IPS-15b (cell line): ENCODE data around the gene ANKRD27.

Experiments
- H3K27me3 ChIP-seq: one replicate; pipeline ENCODE4 v1.6.1; 2013; ENCODE audit warnings: low read length; ENCODE audit not compliant: control insufficient read depth, insufficient read depth
- H3K36me3 ChIP-seq: one replicate; pipeline ENCODE4 v1.6.1; 2013; ENCODE audit warnings: low read length; ENCODE audit not compliant: control insufficient read depth, insufficient read depth
- H3K4me1 ChIP-seq: one replicate; pipeline ENCODE4 v1.6.1; 2013; ENCODE audit warnings: mild to moderate bottlenecking, low read length; ENCODE audit not compliant: control insufficient read depth, insufficient read depth
- H3K4me3 ChIP-seq: one replicate; pipeline ENCODE4 v1.5.1; 2013; ENCODE audit warnings: low read depth, low read length
- H3K9ac ChIP-seq: one replicate; pipeline ENCODE4 v1.6.1; 2013; ENCODE audit warnings: low read depth, mild to moderate bottlenecking, low read length
- H3K9me3 ChIP-seq: one replicate; pipeline ENCODE4 v1.6.1; 2013; ENCODE audit warnings: mild to moderate bottlenecking, low read length; ENCODE audit not compliant: control insufficient read depth, insufficient read depth

ANKRD27 gene

DNA sequence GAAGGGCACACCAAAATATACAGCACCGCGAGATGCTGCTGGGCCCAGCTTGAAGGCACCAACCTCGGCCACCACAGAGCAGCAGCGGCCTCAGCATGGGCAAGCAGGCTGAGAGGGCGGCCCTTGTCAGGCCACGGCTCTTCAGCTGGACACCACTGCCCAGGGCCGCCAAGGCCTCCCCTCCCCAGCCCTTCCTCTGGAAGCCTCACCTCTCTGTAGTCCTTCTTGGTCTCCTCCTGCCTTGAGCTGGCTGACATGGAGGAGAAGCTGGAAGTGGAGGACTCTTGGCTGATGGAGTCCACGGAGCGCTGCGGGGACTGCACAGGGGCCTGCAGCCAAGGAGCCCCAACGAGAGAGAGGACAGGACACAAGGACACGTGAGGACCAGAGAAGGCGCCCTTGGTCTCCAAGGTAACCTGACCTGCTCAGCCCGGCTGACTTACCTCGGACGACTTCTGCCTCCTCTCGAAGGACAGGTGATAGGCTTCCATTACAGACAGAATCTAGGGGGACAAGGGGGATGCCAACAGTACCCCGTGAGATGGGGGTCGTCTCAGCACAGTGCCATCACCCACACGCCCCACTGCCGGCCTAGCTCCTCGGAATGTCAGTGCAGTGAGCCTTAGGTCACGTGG lies 55.8 kb downstream of the ANKRD27 start:
- H3K4me1 ChIP-seq = no peaks in the 10 kb centered on the region
- H3K27me3 ChIP-seq = no peaks in the 10 kb centered on the region
- H3K36me3 ChIP-seq = peaks cover 54% of the 10 kb centered on the region
- no peak overlapping the region for H3K4me3 ChIP-seq
- H3K9me3 ChIP-seq = no peaks in the 10 kb centered on the region
- H3K9ac ChIP-seq = no peak overlapping the region

DNA sequence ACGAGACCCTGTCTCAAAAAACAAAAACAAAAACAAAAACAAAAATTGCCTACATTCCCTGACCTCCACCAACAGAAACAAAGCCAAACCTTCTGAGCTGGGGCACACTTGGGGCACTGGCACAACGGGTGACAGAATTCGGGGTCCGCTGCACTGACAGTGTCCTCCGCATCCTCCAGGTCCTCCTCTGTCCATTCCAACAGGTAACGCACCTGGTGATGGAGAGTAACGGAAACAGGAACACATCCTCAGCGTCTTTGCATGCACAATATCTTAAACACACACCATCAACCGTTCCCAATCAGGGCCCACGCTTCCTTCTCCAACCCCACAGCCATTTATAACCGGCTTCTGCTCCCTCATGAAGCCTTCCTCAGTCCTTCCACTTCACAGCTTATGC lies 59.4 kb downstream of the ANKRD27 start:
- no peaks in the 10 kb centered on the region for H3K4me1 ChIP-seq
- H3K9ac ChIP-seq = no peak overlapping the region
- no peak overlapping the region for H3K4me3 ChIP-seq
- H3K9me3 ChIP-seq = no peaks in the 10 kb centered on the region
- H3K36me3 ChIP-seq = peaks cover 43% of the 10 kb centered on the region
- H3K27me3 ChIP-seq = no peaks in the 10 kb centered on the region

DNA sequence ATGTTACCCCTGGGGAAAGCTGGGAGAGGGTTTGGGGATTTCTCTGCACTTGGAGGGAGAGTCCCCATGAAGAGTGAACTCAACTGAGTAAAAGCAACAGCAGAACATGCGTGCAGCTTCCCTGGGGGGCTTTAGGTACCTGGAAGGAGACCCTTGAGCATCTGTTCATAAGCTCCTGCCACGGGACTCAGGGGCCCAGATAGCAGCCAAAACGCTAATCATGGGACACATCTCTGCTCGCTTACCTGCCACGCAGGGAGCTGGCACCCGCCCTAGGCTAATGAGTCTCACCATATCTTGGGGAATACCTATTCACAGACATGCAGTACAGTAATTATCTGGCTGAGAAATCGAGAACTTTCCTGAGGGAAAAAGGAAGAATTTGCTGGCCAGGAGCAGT lies 60.1 kb downstream of the ANKRD27 start:
- no peaks in the 10 kb centered on the region for H3K27me3 ChIP-seq
- H3K4me3 ChIP-seq = no peak overlapping the region
- H3K9me3 ChIP-seq = no peaks in the 10 kb centered on the region
- peaks cover 43% of the 10 kb centered on the region for H3K36me3 ChIP-seq
- H3K4me1 ChIP-seq = no peaks in the 10 kb centered on the region
- no peak overlapping the region for H3K9ac ChIP-seq

DNA sequence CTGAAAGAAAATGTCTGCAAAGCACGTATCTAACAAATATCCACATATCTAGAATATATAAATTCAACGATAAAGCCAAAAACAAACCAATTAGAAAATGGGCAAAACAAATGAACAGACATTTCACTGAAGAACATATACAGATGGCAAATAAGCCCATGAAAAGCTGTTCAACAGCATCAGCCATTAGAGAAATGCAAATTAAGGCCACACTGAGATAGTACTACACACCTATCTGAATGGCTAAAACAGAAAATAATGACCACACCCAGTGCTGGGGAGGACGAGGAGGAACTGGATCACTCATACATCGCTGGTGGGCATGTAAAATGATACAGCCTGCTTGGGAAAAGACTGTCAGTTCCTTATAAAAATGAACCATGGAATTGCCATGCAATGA lies 62.0 kb downstream of the ANKRD27 start:
- H3K4me3 ChIP-seq = no peak overlapping the region
- H3K9ac ChIP-seq = no peak overlapping the region
- H3K9me3 ChIP-seq = no peaks in the 10 kb centered on the region
- peaks cover 31% of the 10 kb centered on the region for H3K36me3 ChIP-seq
- H3K4me1 ChIP-seq = no peaks in the 10 kb centered on the region
- H3K27me3 ChIP-seq = no peaks in the 10 kb centered on the region

DNA sequence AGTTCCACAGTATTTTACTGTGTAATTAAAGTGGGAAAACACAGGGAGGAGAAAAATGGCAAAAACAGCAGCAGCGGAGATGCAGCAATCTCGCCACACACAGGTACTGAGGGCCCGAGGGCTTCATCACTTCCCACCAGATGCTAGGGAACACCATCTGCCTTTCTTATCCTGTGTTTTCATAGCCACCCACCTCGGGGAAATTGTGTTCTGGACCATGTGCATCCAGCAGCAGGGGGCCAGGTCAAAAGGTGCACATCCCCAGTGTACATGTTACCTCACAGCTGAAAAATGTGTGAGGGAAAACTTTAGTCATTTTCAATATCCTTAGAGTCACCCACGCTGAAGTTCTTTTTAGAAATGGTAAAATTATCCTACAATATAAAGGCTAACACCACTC lies 63.8 kb downstream of the ANKRD27 start:
- H3K9me3 ChIP-seq = no peaks in the 10 kb centered on the region
- H3K36me3 ChIP-seq = peaks cover 36% of the 10 kb centered on the region
- H3K4me1 ChIP-seq = no peaks in the 10 kb centered on the region
- no peak overlapping the region for H3K9ac ChIP-seq
- no peak overlapping the region for H3K4me3 ChIP-seq
- no peaks in the 10 kb centered on the region for H3K27me3 ChIP-seq

DNA sequence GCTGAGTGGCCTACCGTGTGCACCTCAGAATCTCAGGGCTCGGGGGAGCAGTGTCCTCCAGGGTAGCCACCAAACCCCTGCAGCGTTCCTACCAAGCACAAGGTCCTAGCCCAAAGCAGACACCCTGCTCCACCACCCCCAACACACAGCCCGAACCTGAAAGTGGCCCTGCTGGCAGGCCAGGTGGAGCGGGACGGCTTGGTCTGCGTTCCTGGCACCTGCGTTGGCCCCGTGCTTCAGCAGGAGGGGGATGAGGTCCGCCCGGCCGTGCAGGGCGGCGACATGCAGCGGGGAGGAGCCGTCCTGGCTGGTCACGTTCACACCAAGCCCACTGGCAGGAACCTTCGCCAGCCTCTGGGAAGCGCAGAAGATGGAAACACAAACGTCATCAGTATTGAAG lies 67.5 kb downstream of the ANKRD27 start:
- peaks cover 32% of the 10 kb centered on the region for H3K36me3 ChIP-seq

DNA sequence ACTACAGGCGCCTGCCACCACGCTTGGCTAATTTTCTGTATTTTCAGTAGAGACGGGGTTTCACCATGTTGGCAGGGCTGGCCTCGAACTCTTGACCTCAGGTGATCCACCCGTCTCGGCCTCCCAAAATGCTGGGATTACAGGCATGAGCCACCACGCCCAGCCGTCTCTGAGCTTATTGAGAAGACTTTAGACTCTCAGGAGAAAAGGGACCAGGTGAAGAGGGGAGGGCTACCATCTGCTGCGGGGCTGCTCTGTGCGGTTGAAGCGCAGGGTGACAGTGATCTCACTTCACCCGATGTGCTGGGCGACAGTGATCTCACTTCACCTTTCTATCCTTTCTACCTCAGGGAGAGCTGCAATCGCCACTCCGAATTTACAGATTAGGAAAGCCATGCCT lies 68.7 kb downstream of the ANKRD27 start:
- Histone ChIP-seq H3K9ac (no peak overlapping the region), H3K4me3 (no peak overlapping the region), H3K9me3 (no peaks in the 10 kb centered on the region), H3K36me3 (peaks cover 33% of the 10 kb centered on the region), H3K4me1 (no peaks in the 10 kb centered on the region), H3K27me3 (no peaks in the 10 kb centered on the region)

More for the DNA sequence above, 67.5 kb downstream of the ANKRD27 start:
- H3K9ac ChIP-seq = no peak overlapping the region
- H3K27me3 ChIP-seq = no peaks in the 10 kb centered on the region
- H3K4me1 ChIP-seq = no peaks in the 10 kb centered on the region
- no peak overlapping the region for H3K4me3 ChIP-seq
- no peaks in the 10 kb centered on the region for H3K9me3 ChIP-seq

DNA sequence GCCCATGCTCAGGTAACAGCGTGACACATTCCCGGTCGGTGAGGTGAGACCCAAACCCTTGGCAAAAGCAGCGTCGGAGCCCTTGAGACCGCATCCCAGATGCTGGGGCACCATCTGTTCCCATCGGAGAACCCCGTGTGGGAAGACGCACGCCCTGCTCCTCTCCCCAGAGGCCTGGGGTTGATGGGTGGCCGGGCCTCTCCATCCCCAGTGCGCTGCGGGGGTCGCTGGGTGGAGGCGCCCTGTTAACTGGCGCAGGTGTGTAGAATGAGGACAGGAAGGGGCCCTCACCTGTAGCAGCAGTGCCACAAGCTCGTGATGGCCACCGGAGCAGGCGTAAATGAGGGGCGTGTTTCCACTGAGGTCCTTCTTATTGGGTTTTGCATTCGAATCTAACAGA lies 69.4 kb downstream of the ANKRD27 start:
- Histone ChIP-seq H3K4me3 (no peak overlapping the region), H3K36me3 (peaks cover 35% of the 10 kb centered on the region), H3K27me3 (no peaks in the 10 kb centered on the region), H3K9ac (no peak overlapping the region), H3K9me3 (no peaks in the 10 kb centered on the region), H3K4me1 (no peaks in the 10 kb centered on the region)

DNA sequence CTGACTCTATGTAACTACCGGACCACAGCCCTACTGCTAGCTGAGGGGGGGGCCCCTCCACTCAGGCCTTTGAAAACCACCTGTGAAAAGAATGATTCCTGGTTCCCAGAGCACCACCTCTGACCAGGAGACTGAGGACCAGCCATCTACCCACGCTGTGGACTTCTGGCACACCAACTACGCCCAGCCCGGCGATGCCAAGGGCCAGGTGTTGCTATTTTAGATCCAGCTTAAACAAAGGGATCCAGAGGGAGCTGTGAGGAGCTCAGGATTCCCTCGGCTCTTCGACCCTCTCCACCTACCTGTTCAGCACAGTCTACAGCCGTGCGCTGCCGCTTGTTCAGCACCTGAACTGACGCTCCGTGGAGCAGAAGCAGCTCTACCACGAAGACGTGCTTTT lies 71.0 kb downstream of the ANKRD27 start:
- no peaks in the 10 kb centered on the region for H3K27me3 ChIP-seq
- peaks cover 31% of the 10 kb centered on the region for H3K36me3 ChIP-seq

DNA sequence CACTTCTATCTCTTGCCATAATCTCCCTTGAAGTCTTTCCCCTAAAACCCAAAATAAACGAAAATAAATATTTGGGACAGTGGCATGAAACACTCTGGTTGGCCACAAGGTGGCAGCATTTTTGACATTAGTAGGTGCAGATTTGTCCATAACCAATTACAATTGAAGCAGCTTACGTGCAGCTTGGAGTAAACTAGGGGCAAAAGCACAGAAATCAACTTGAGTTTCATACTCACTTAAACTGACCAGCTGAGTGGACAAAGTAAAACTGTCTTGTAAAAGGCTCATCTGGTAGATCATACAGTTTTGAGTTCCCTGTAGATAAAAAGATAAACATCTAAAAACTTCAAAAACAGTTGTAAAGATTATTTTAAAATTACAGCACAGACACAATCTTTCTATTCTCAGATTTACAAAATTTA lies 75.2 kb downstream of the ANKRD27 start:
- Histone ChIP-seq H3K36me3 (peaks cover 20% of the 10 kb centered on the region), H3K27me3 (no peaks in the 10 kb centered on the region), H3K4me3 (no peak overlapping the region), H3K9ac (no peak overlapping the region), H3K4me1 (no peaks in the 10 kb centered on the region), H3K9me3 (no peaks in the 10 kb centered on the region)

More for the DNA sequence above, 71.0 kb downstream of the ANKRD27 start:
- no peaks in the 10 kb centered on the region for H3K4me1 ChIP-seq
- no peak overlapping the region for H3K9ac ChIP-seq
- H3K4me3 ChIP-seq = no peak overlapping the region
- no peaks in the 10 kb centered on the region for H3K9me3 ChIP-seq

DNA sequence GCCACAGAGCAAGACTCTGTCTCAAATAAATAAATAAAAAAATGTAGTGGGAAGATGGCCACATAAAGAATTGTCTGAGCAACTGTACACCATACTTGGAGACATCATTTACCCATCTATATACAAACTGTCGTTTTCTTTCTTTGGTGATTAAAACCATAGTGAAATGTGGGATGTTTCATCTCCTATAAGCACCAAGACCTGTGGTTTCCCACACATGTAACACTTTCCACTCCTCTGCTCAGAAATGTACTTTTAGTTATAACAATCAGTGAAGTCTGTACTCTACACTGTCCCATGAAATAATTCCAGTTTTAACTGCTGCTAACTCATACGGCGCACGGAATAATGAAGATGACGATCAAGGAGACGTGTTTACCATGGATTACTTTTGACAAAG lies 75.7 kb downstream of the ANKRD27 start:
- H3K9ac ChIP-seq = no peak overlapping the region
- no peaks in the 10 kb centered on the region for H3K9me3 ChIP-seq
- no peaks in the 10 kb centered on the region for H3K4me1 ChIP-seq
- H3K27me3 ChIP-seq = no peaks in the 10 kb centered on the region
- H3K4me3 ChIP-seq = no peak overlapping the region
- peaks cover 18% of the 10 kb centered on the region for H3K36me3 ChIP-seq

DNA sequence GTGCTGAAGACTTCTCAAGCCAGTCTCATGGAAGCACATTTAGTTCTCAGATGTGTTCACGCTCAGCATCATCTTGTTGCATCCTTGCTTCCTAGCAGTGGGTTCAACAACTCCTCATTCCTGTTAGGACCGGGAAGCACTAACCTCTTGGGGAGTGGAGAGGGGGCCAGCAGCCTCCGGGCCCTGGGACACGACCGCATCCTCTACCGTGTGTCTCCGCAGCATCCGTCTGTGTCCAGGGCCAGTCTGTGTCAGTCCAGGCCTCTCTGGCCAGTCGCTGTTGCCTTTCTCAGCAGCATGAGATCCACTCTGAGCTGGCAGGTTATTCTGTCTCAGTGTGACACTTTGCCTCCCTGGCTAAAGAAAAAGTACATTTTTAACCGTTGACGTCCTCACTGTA lies 77.0 kb downstream of the ANKRD27 start:
- no peaks in the 10 kb centered on the region for H3K4me1 ChIP-seq
- H3K27me3 ChIP-seq = no peaks in the 10 kb centered on the region
- H3K36me3 ChIP-seq = peaks cover 16% of the 10 kb centered on the region
- no peak overlapping the region for H3K9ac ChIP-seq
- no peak overlapping the region for H3K4me3 ChIP-seq
- no peaks in the 10 kb centered on the region for H3K9me3 ChIP-seq
